Fibroblast of skin of right biceps (primary cell): Measurements from ENCODE around the gene KIAA1671.
A peak's percentile ranks its signal among the peaks of the same experiment; 100 is the strongest.

Source experiments
- DNase-seq: peaks from one replicate; pipeline ENCODE4 v3.0.0-alpha.2; 2013

The KIAA1671 gene

GRCh38 chr22:24953384-24954113 is 1.0 kb downstream of the KIAA1671 start:
- no peak for DNase-seq

- DNase-seq, result no peak
Observed at GRCh38 chr22:24954114-24954463, 1.6 kb downstream of the KIAA1671 start.

- no peak for DNase-seq
Observed at GRCh38 chr22:24954856-24955255, 2.3 kb downstream of the KIAA1671 start.

GRCh38 chr22:24957043-24957442 is 4.5 kb downstream of the KIAA1671 start:
- DNase-seq, result no peak

- no peak for DNase-seq
Observed at GRCh38 chr22:24961217-24961844, 8.8 kb downstream of the KIAA1671 start.

- no peak for DNase-seq
Observed at GRCh38 chr22:24962094-24962493, 9.6 kb downstream of the KIAA1671 start.

- no peak for DNase-seq
Observed at GRCh38 chr22:24962835-24963234, 10.3 kb downstream of the KIAA1671 start.

GRCh38 chr22:24964441-24964840 is 11.9 kb downstream of the KIAA1671 start:
- no peak for DNase-seq

GRCh38 chr22:24965822-24966626 is 13.5 kb downstream of the KIAA1671 start:
- DNase-seq, result no peak

GRCh38 chr22:24968066-24968561 is 15.6 kb downstream of the KIAA1671 start:
- no peak for DNase-seq

- peak; percentile 14 for DNase-seq
Observed at GRCh38 chr22:24969560-24970301, 17.2 kb downstream of the KIAA1671 start.

GRCh38 chr22:24972369-24972768 is 19.9 kb downstream of the KIAA1671 start:
- DNase-seq, result no peak

- no peak for DNase-seq
Observed at GRCh38 chr22:24973872-24974271, 21.4 kb downstream of the KIAA1671 start.

GRCh38 chr22:24975125-24975640 is 22.7 kb downstream of the KIAA1671 start:
- no peak for DNase-seq

GRCh38 chr22:24975813-24976341 is 23.4 kb downstream of the KIAA1671 start:
- DNase-seq, result no peak

- no peak for DNase-seq
Observed at GRCh38 chr22:24976442-24977218, 24.1 kb downstream of the KIAA1671 start.

GRCh38 chr22:24977370-24978221 is 25.1 kb downstream of the KIAA1671 start:
- no peak for DNase-seq

- no peak for DNase-seq
Observed at GRCh38 chr22:24978308-24978707, 25.8 kb downstream of the KIAA1671 start.

GRCh38 chr22:24981066-24981465 is 28.6 kb downstream of the KIAA1671 start:
- no peak for DNase-seq

- no peak for DNase-seq
Observed at GRCh38 chr22:24981656-24982055, 29.1 kb downstream of the KIAA1671 start.
